GM19438 (cell line): ENCODE data around the gene RFC3.
A peak's percentile ranks its signal among the peaks of the same experiment; 100 is the strongest.
"Not testable (repeated sequence)": the region's sequence is repeated elsewhere in the genome, so short reads cannot be mapped to it uniquely, and the experiment has no call there.

Experiments
- ATAC-seq: cut with Tn5 transposase; IDR thresholded peaks from one replicate; pipeline ENCODE4 v1.9.1; 2021; ENCODE audit warnings: low read depth; ENCODE audit not compliant: unreplicated experiment

RFC3 gene, protein sequence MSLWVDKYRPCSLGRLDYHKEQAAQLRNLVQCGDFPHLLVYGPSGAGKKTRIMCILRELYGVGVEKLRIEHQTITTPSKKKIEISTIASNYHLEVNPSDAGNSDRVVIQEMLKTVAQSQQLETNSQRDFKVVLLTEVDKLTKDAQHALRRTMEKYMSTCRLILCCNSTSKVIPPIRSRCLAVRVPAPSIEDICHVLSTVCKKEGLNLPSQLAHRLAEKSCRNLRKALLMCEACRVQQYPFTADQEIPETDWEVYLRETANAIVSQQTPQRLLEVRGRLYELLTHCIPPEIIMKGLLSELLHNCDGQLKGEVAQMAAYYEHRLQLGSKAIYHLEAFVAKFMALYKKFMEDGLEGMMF

DNA sequence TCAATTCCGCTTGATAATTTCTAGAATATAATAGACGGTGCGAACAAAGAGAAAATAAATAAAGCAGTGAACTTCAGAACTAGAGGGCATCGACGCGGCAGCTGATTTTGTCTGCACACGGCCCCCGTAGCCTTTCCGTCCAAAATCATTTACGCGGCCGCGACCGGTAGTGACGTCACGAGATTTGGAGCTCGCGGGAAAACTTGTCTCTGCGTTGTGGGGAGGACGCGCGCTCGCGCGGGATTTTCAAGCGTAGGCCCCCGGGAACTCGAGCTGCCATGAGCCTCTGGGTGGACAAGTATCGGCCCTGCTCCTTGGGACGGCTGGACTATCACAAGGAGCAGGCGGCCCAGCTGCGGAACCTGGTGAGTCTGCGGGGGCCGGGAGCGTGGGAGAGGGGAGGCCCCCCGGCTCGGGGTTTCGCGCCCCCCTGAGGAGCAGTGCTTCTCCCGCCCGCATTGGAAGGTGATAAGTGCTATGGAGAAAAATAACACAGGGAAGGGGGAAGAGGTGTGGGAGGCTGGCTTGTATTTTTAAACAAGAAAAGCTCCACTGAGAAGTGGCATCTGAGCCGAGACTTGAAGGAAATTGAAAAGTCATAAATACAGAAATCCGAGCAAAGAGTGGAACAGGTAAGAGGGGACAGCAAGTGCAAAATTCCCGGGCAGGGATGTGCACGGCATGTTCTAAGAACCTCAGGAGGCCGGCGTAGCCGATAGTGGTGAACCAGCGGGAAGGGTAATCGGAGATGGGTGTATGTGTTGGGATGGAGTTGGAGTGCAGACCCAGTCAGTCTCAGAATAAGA, at the start of gene RFC3:
Gene RFC3, plus strand, starts transcription at position 249 of the 806 bp plus-strand sequence. Its CDS starts 30 bp downstream, at position 279.
- ATAC-seq = peak; percentile 93

DNA sequence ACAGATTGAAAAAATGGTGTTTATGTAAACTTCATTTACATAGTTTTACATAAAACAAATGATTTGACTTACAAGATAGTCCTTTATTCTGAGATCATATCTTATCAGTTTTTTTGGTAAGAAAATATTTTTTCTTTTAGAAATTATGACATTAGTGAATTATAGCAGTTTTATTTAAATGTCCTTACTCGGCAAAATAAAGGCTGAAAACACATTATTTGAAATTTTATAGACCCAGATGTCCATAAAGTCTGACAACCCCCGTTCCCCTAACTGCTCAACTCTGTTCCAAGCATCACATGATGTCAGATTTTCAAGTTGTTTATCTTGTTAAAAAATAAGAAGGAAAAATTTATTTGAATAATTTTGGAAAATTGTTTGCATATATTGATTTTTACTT, 46.7 kb upstream of the RFC3 start:
- no peak for ATAC-seq

- no peak for ATAC-seq
These were observed 44.0 kb upstream of the RFC3 start for GRCh38 chr13:33773790-33774462.

- no peak for ATAC-seq
These were observed 42.4 kb upstream of the RFC3 start for GRCh38 chr13:33775339-33776108.

DNA sequence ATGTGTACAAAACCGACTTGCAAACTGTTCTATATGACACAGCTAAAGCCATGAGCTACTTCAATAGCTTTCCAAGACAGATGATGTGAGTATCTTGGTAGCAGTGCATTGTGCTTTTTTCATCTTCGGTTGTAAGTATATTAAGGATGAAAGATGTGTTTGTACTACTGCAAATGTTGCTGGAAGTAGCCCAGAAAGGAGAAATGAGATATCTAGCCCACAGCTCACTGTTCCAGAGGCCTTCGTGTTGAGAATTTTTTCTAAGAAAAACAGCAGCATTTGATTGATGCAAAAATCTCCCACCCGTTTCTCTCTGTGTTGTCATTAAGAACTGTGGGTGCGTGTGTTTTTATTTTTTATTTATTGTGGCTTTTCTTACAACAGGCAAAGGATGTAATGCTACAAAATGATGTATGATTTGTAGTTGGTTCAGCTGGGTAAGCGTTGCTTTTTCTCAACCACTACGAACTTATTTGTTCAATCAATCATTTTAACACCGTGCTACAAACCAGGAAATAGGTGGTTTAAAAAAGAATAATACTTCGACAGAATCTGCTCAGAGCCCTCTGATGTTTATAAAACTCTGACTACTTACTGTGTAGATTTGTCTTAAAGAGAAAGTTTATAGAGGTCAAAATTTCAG, 41.6 kb upstream of the RFC3 start:
- ATAC-seq = no peak

GRCh38 chr13:33782631-33783030, 35.3 kb upstream of the RFC3 start:
- no peak for ATAC-seq

DNA sequence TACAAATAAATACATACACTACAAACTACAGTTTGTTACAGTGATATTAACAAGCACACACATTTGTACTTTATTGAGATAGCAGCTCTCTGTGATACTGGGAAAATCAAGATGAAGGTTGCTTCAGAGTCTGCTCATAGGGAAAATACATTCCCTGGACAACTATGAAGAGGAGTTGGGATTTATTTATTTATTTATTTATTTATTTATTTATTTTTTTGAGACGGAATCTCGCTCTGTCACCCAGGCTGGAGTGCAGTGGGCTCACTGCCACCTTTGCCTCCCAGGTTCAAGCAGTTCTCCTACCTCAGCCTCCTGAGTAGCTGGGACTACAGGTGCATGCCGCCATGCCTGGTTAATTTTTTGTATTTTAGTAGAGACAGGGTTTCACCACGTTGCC, 34.7 kb upstream of the RFC3 start:
- not testable (repeated sequence) for ATAC-seq

DNA sequence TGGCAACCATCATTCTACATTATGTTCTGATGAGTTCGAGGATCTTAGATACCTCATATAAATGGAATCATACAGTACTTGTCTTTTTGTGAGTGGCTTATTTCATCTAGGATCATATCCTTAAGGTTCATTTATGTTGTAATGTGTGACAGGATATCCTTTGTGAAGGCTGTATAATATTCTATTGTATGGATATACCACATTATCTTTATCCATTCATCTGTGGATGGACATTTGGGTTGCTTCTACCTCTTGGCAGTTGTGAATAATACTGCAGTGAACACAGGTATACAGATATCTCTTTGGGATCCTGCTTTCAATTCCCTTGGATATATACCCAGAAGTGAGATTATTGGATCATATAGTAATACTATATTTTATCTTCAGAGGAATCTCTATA, 33.2 kb upstream of the RFC3 start:
- ATAC-seq = no peak

DNA sequence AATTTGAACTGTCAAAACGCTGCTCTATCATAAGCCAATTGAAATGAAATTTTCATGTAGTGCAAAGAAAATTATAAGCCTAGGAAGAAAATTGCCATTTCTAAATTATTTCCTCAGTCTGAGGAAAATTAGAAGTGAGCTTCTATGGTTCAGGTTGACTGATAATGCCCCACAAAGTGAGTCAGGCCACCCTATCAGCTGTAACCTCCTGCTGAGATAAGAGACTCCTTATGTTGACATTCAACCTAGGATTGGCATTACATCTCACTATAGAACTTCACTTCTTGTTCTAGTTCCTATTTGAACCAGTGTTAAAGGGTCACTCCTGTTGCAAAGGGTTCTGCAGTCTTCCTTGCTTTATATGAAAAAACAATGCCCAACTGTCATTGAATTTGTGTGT, 32.6 kb upstream of the RFC3 start:
- no peak for ATAC-seq

DNA sequence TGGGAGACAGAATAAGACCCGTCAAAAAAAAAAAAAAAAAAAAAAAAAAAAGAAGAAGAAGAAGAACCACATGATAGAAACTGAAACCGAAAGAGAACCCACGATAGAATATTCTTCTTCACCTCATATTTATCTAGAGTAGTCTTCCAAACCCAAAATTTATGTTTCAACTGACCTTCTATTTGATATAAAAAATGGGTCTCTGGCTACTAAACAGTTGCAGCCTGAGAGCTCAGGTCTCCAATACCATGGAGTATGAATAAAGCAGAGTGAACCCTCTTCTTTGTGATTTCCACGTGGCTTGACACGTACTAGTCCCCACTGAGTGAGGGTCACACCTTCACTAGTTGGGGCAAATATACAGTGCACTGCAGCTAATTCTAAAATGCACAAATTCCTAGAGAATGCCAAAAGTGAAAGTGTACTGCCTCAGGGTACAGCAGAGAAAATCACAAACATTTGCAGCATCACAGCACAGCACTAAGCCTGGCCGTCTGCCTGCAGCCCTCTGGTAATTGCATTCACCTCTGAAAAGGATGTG, 30.8 kb upstream of the RFC3 start:
- no peak for ATAC-seq

DNA sequence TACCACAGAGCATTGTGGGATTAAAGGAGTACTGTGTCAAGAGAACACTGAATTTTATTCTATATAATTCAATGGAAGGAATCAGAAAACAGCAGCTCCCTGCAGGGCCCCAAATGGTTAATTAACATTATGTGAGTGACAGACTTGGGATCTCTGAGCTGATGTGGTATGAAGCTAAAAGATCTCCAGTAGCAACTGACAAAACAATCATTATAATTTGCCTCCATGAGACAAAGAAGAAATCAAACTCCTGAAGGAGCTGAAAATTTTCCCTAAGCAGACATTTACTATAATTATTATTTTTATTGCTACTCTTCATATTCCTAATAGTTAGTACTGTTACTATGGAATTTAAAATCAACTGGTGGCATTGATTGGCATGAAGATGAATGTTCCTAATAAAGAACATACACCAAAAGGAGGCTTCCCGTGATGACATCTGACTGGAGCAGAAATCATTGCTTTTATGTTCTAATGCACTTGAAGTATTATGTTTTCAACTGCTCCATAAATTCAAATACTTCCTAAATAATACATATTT, 28.8 kb upstream of the RFC3 start:
- ATAC-seq = no peak

- ATAC-seq = no peak
These were observed 28.2 kb upstream of the RFC3 start for GRCh38 chr13:33789739-33790138.

DNA sequence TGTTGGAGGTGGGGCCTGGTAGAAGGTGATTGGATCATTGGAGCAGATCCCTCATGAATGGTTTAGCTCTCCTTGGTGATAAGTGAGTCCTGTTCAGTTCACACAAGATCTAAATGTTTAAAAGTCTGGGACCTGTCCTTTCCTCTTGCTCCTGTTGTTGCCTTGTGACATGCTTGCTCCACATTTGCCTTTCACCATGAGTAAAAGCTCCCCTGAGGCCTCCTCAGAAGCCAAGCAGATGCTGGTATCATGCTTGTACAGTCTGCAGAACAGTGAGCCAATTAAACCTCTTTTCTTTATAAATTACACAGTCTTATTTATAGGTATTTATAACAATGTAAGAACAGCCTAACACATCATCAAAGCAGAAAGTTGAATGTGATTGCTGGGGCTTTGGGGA, 24.2 kb upstream of the RFC3 start:
- no peak for ATAC-seq

GRCh38 chr13:33794576-33794975, 23.4 kb upstream of the RFC3 start:
- ATAC-seq = no peak

DNA sequence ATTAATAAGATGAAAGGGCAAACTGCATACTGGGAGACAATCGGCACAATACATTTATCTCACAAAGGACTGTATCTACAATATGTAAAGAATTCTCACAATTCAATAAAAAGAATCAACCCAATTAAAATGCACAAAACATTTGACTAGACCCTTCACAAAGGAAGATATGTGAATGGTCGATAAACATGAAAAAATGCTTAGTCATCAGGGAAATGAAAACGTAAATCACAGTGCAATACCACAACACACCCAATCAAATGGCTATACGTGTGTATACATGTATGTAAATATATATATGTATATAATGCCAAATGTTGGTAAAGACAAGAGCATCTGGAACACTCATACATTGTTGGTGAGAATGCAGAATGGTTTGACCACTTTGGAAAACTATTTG, 21.9 kb upstream of the RFC3 start:
- ATAC-seq = no peak

GRCh38 chr13:33797622-33798021, 20.3 kb upstream of the RFC3 start:
- no peak for ATAC-seq

- no peak for ATAC-seq
These were observed 19.9 kb upstream of the RFC3 start for GRCh38 chr13:33798023-33798422.

DNA sequence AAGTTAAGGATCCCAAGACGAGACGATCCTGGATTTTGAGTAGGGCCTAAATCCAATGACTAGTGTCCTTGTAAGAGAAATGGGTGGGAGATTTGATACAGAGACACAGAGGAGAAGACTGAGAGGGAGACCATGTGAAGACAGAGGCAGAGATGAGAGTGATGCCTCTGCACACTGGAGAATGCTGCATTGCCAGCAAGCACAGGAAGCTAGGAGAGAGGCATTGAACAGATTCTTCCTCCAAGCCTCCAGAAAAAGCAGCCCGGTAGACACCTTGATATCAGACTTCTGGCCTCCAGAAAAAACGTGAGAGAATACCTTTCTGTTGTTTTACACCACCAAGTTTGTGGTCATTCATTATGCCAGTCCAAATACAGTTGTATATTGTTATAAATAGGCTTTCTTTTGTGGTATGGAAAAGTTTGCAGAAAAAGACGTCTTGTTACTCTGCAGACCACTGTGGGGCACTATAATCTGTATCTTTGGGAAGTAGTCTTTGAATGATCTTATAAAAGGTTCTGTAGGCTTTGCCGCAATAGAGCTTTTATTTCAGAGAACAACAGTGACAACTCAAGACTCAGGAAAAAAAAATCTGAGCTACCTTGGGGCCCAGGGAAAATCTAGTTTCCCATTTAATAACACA, 17.9 kb upstream of the RFC3 start:
- no peak for ATAC-seq

DNA sequence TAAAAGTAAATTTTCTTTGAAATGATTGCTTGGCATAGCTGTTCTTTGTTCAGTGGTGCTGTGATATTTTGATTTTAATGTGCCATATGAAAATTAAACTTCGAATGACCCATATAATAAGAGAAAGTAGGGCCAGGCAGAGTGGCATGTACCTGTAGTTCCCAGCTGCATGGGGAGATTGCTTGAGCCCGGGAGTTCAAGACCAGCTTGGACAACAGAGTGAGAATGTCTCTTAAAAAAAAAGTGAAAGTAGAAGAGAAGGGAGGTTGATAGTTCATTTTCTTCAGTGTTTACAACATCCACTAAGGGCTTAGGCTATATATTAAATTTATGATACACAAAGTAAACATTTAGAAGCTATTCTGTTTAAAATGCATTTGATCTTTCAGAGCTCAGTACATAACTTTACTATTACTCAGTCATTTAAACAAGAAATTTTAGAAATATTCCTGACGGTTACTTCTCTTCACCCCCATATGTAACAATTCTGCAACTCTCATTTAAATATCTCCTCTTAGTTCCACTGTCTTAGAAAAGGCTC, 17.2 kb upstream of the RFC3 start:
- ATAC-seq = no peak
